ENCODE measurements around the gene GASK1A. TPM values are rescaled to one million over a fixed set of nuclear protein-coding genes. Genes with fewer than 3 reads are reported as not detected.

Gene GASK1A
- total RNA-seq, 1 experiment from 2014 or later = 5.4 TPM

- Histone ChIP-seq H3K56ac (ENCODE audit: insufficient read length, low read depth, low read length) (no peak overlapping the region), H3K23ac (ENCODE audit: insufficient read length, low read depth, low read length) (no peak overlapping the region), H3T11ph (ENCODE audit: low read length) (no peak overlapping the region), H2BK120ac (ENCODE audit: low read depth, low read length, poor library complexity, severe bottlenecking) (no peak overlapping the region), H3K79me2 (ENCODE audit: insufficient read depth, low read length) (no peaks in the 10 kb centered on the region), H2AK5ac (ENCODE audit: insufficient read length, low read length) (no peak overlapping the region), H2BK12ac (ENCODE audit: insufficient read length, low read depth, low read length) (no peak overlapping the region), H3K23me2 (ENCODE audit: insufficient read length, low read depth, low read length, poor library complexity, severe bottlenecking) (no peaks in the 10 kb centered on the region), H3K4me2 (ENCODE audit: insufficient read depth, insufficient read length, low read length) (no peak overlapping the region), H2BK20ac (ENCODE audit: low read depth, low read length, poor library complexity, severe bottlenecking) (no peak overlapping the region), H3K9me3 (ENCODE audit: control insufficient read depth, low read depth, low read length) (no peaks in the 10 kb centered on the region), H4K5ac (ENCODE audit: insufficient read length, low read depth, low read length) (no peak overlapping the region), H2BK5ac (ENCODE audit: insufficient read length, low read length) (no peak overlapping the region), H2AFZ (ENCODE audit: low read length) (no peak overlapping the region), H3K27me3 (ENCODE audit: insufficient read depth, low read length) (no peaks in the 10 kb centered on the region), H3K4ac (ENCODE audit: low read depth, low read length) (no peak overlapping the region), H3K79me1 (ENCODE audit: insufficient read depth, low read depth, low read length, poor library complexity, severe bottlenecking) (no peaks in the 10 kb centered on the region), H2BK15ac (ENCODE audit: low read depth, low read length) (no peak overlapping the region), H3K27ac (ENCODE audit: insufficient read length, low read depth, low read length) (no peak overlapping the region), H3K9ac (ENCODE audit: extremely low read depth, insufficient read length, low read length) (no peak overlapping the region), H3K18ac (ENCODE audit: insufficient read length, low read depth, low read length) (no peak overlapping the region), H3K4me1 (ENCODE audit: insufficient read depth, low read length) (no peaks in the 10 kb centered on the region; the same call in 1 of the 2 replicates), H4K8ac (replicated peaks; ENCODE audit: insufficient read length, low read depth, low read length) (no peak overlapping the region), H3K14ac (ENCODE audit: insufficient read depth, low read length) (no peak overlapping the region), H4K91ac (ENCODE audit: insufficient read length, low read depth, low read length) (no peak overlapping the region), H4K20me1 (ENCODE audit: control insufficient read depth, insufficient read depth, insufficient read length) (no peaks in the 10 kb centered on the region)
- Mint-ChIP-seq H3K27me3 (ENCODE audit: low read depth) (peaks cover 14% of the 10 kb centered on the region), H3K4me1 (0 out of 4 replicates have a peak, but pooled peaks cover 0 to 6% of the 10 kb centered on the region in 2 experiments), H3K27ac (peak overlapping the region in 1 of 3 experiments; percentile 22; a peak in 1 of 7 replicates), H3K36me3 (ENCODE audit: insufficient read depth in 1 of 3, low read depth in 3 of 3) (peaks cover 5 to 22% (median 5%) of the 10 kb centered on the region in 3 experiments), H3K4me3 (no peak overlapping the region), H3K9me3 (peaks cover 16 to 30% of the 10 kb centered on the region in 2 experiments)
- TF ChIP-seq CTCF (conservative IDR thresholded peaks at IDR 0.05) = no peak
- DNase-seq = no peak
- WGBS (ENCODE audit: extremely low coverage, insufficient read length, low lambda C conversion rate) = no CpG with 5 or more reads among the region's 12 CpGs
Observed at GRCh38 chr3:43053291-43053690, 74.2 kb downstream of the GASK1A start.

Data from H9 (cell line).